GM23338 (cell line): ENCODE results near the gene CNPY1. TPM values are rescaled to one million over a fixed set of nuclear protein-coding genes. Genes with fewer than 3 reads are reported as not detected.

Experiments
- ATAC-seq: fragments of 200-7000 bp; cut with Tn5 transposase; 3 replicates; pipeline ENCODE4 v1.9.1; 2020
- DNase-seq: peaks from one replicate; pipeline ENCODE4 v3.0.0-alpha.2; 2015; ENCODE audit warnings: low spot score
- H2AFZ ChIP-seq: fragments of 200-600 bp; sonication (generic); 2 replicates; pipeline ENCODE4 v1.8.0; 2016; ENCODE audit warnings: antibody characterized with exemption, mild to moderate bottlenecking, moderate library complexity
- H3F3A ChIP-seq: fragments of 200-600 bp; sonication (generic); replicated peaks from 2 replicates; pipeline ENCODE4 v1.8.0; 2017; ENCODE audit warnings: antibody characterized with exemption, mixed run types, low read depth
- H3K27ac ChIP-seq: fragments of 200-600 bp; sonication (generic); 2 replicates; pipeline ENCODE4 v1.6.1; 2016; ENCODE audit warnings: low read depth
- H3K27me3 ChIP-seq: fragments of 200-600 bp; sonication (generic); 2 replicates; pipeline ENCODE4 v1.8.0; 2016; ENCODE audit warnings: mild to moderate bottlenecking, mixed run types, moderate library complexity; ENCODE audit not compliant: insufficient read depth
- H3K36me3 ChIP-seq: fragments of 200-600 bp; sonication (generic); 2 replicates; pipeline ENCODE4 v1.8.0; 2016; ENCODE audit warnings: mild to moderate bottlenecking; ENCODE audit not compliant: insufficient read depth
- H3K4me1 ChIP-seq: fragments of 200-600 bp; sonication (generic); 2 replicates; pipeline ENCODE4 v1.8.0; 2016; ENCODE audit warnings: mild to moderate bottlenecking, moderate library complexity; ENCODE audit not compliant: insufficient read depth
- H3K4me2 ChIP-seq: fragments of 200-600 bp; sonication (generic); 2 replicates; pipeline ENCODE4 v1.7.1; 2017; ENCODE audit warnings: mixed run types
- H3K4me3 ChIP-seq: fragments of 200-600 bp; sonication (generic); 2 replicates; pipeline ENCODE4 v1.6.1; 2016; ENCODE audit warnings: mixed run types
- H3K79me2 ChIP-seq: fragments of 200-600 bp; sonication (generic); replicated peaks from 2 replicates; pipeline ENCODE4 v1.8.0; 2017; ENCODE audit warnings: mild to moderate bottlenecking; ENCODE audit not compliant: insufficient read depth
- H3K9me2 ChIP-seq: fragments of 200-600 bp; sonication (generic); 2 replicates; pipeline ENCODE4 v1.8.0; 2017; ENCODE audit not compliant: insufficient read depth
- H4K20me1 ChIP-seq: fragments of 200-600 bp; sonication (generic); replicated peaks from 2 replicates; pipeline ENCODE4 v1.8.0; 2017; ENCODE audit warnings: mild to moderate bottlenecking; ENCODE audit not compliant: insufficient read depth
- H3K27ac Mint-ChIP-seq: 2 replicates; pipeline ENCODE4 v1.8.0; 2020; ENCODE audit warnings: inconsistent platforms, mild to moderate bottlenecking, moderate library complexity, mixed read lengths
- H3K27me3 Mint-ChIP-seq: 3 replicates; pipeline ENCODE4 v1.8.0; 2022; ENCODE audit warnings: low read depth, mild to moderate bottlenecking, moderate library complexity, mixed read lengths, inconsistent platforms; ENCODE audit not compliant: insufficient read depth, poor library complexity
- H3K36me3 Mint-ChIP-seq: 3 replicates; pipeline ENCODE4 v1.8.0; 2021; ENCODE audit warnings: low read depth, mild to moderate bottlenecking, inconsistent platforms, moderate library complexity, mixed read lengths
- H3K4me1 Mint-ChIP-seq: 3 replicates; pipeline ENCODE4 v1.8.0; 2020; ENCODE audit warnings: mild to moderate bottlenecking, inconsistent platforms, mixed read lengths
- H3K4me3 Mint-ChIP-seq: 3 replicates; pipeline ENCODE4 v1.8.0; 2021; ENCODE audit warnings: moderate library complexity, mild to moderate bottlenecking, inconsistent platforms, mixed read lengths
- H3K9me3 Mint-ChIP-seq: 3 replicates; pipeline ENCODE4 v1.8.0; 2020; ENCODE audit warnings: moderate library complexity, mild to moderate bottlenecking, inconsistent platforms, mixed read lengths
- CTCF ChIP-seq, 2 experiments: fragments of 200-600 bp in 1 of 2; sonication (generic) in 1 of 2; conservative IDR thresholded peaks; 2 replicates each; pipeline versions ENCODE4 v1.5.1 to v1.6.1; 2016 to 2017; ENCODE audit warnings: antibody characterized with exemption in 2 of 2, low read depth in 2 of 2, mild to moderate bottlenecking in 2 of 2, moderate library complexity in 1 of 2
- EZH2phosphoT487 ChIP-seq: fragments of 200-600 bp; sonication (generic); IDR thresholded peaks from one replicate; pipeline ENCODE4 v1.8.1; 2018; ENCODE audit warnings: antibody characterized with exemption; ENCODE audit not compliant: unreplicated experiment
- NANOG ChIP-seq: IDR thresholded peaks from 2 replicates; pipeline ENCODE4 v1.6.1; 2016; ENCODE audit warnings: antibody characterized with exemption, borderline replicate concordance
- POLR2AphosphoS5 ChIP-seq: IDR thresholded peaks from 2 replicates; pipeline ENCODE4 v1.6.1; 2016; ENCODE audit warnings: antibody characterized with exemption, low read depth
- polyA plus RNA-seq: library from polyadenylated mRNA; unstranded; fragments of >200 nt; fragmentation: Nextera tagmentation; extraction: Ambion mirVana; gene quantifications from 2 replicates; pipeline ENCODE4 v1.2.1, GENCODE V29; 2016
- total RNA-seq: library from RNA; depleted of rRNA; stranded (reverse); fragments of >200 nt; shearing (Covaris generic); gene quantifications from 2 replicates; pipeline ENCODE4 v1.2.3, GENCODE V29; 2014
- TF ChIP-seq, protein P1 (sequence below): fragments of 250-450 bp; sonication (Bioruptor Pico); IDR thresholded peaks from 2 replicates; pipeline ENCODE4 v1.5.0; 2020; ENCODE audit warnings: mild to moderate bottlenecking, moderate library complexity

The CNPY1 gene
- total and polyA plus RNA-seq, 2 experiments from 2014 or later = not detected

- TF ChIP-seq, protein P1, sequence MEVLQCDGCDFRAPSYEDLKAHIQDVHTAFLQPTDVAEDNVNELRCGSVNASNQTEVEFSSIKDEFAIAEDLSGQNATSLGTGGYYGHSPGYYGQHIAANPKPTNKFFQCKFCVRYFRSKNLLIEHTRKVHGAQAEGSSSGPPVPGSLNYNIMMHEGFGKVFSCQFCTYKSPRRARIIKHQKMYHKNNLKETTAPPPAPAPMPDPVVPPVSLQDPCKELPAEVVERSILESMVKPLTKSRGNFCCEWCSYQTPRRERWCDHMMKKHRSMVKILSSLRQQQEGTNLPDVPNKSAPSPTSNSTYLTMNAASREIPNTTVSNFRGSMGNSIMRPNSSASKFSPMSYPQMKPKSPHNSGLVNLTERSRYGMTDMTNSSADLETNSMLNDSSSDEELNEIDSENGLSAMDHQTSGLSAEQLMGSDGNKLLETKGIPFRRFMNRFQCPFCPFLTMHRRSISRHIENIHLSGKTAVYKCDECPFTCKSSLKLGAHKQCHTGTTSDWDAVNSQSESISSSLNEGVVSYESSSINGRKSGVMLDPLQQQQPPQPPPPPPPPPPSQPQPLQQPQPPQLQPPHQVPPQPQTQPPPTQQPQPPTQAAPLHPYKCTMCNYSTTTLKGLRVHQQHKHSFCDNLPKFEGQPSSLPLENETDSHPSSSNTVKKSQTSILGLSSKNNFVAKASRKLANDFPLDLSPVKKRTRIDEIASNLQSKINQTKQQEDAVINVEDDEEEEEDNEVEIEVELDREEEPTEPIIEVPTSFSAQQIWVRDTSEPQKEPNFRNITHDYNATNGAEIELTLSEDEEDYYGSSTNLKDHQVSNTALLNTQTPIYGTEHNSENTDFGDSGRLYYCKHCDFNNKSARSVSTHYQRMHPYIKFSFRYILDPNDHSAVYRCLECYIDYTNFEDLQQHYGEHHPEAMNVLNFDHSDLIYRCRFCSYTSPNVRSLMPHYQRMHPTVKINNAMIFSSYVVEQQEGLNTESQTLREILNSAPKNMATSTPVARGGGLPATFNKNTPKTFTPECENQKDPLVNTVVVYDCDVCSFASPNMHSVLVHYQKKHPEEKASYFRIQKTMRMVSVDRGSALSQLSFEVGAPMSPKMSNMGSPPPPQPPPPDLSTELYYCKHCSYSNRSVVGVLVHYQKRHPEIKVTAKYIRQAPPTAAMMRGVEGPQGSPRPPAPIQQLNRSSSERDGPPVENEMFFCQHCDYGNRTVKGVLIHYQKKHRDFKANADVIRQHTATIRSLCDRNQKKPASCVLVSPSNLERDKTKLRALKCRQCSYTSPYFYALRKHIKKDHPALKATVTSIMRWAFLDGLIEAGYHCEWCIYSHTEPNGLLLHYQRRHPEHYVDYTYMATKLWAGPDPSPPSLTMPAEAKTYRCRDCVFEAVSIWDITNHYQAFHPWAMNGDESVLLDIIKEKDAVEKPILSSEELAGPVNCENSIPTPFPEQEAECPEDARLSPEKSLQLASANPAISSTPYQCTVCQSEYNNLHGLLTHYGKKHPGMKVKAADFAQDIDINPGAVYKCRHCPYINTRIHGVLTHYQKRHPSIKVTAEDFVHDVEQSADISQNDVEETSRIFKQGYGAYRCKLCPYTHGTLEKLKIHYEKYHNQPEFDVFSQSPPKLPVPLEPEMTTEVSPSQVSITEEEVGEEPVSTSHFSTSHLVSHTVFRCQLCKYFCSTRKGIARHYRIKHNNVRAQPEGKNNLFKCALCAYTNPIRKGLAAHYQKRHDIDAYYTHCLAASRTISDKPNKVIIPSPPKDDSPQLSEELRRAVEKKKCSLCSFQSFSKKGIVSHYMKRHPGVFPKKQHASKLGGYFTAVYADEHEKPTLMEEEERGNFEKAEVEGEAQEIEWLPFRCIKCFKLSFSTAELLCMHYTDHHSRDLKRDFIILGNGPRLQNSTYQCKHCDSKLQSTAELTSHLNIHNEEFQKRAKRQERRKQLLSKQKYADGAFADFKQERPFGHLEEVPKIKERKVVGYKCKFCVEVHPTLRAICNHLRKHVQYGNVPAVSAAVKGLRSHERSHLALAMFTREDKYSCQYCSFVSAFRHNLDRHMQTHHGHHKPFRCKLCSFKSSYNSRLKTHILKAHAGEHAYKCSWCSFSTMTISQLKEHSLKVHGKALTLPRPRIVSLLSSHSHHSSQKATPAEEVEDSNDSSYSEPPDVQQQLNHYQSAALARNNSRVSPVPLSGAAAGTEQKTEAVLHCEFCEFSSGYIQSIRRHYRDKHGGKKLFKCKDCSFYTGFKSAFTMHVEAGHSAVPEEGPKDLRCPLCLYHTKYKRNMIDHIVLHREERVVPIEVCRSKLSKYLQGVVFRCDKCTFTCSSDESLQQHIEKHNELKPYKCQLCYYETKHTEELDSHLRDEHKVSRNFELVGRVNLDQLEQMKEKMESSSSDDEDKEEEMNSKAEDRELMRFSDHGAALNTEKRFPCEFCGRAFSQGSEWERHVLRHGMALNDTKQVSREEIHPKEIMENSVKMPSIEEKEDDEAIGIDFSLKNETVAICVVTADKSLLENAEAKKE (CRISPR knock-in tag) = no peak
Measured at GRCh38 chr7:155517452-155517851, 28.9 kb downstream of the CNPY1 start (continued).

- H3K9me2 ChIP-seq = no peaks in the 10 kb centered on the region
- H3K9me3 Mint-ChIP-seq = no peaks in the 10 kb centered on the region
- DNase-seq (no peak), ATAC-seq (no peak)
- H3K4me1 Mint-ChIP-seq = peaks cover 7% of the 10 kb centered on the region
- H3K36me3 ChIP-seq = no peaks in the 10 kb centered on the region
- H4K20me1 ChIP-seq = peaks cover 13% of the 10 kb centered on the region; the same call in 1 of the 2 replicates
- no peak overlapping the region for H3K27ac ChIP-seq
- no peaks in the 10 kb centered on the region for H3K36me3 Mint-ChIP-seq
- no peak overlapping the region for H3K4me2 ChIP-seq
- peaks cover 71% of the 10 kb centered on the region for H3K27me3 ChIP-seq
- no peak overlapping the region for H3K27ac Mint-ChIP-seq
- no peaks in the 10 kb centered on the region for H3F3A ChIP-seq
- no peak overlapping the region for H3K4me3 ChIP-seq
- no peaks in the 10 kb centered on the region for H3K79me2 ChIP-seq
- no peak overlapping the region for H3K4me3 Mint-ChIP-seq
- H2AFZ ChIP-seq = no peak overlapping the region
- peaks cover 8% of the 10 kb centered on the region for H3K4me1 ChIP-seq
- peaks cover 70% of the 10 kb centered on the region for H3K27me3 Mint-ChIP-seq
- TF ChIP-seq POLR2AphosphoS5 = no peak
- TF ChIP-seq, protein P1 (CRISPR knock-in tag) = no peak
- TF ChIP-seq CTCF (conservative IDR thresholded peaks at IDR 0.05; ENCODE audit: low read depth in 2 of 2) = no peak
- no peak for TF ChIP-seq EZH2phosphoT487
- no peak for TF ChIP-seq NANOG
Measured at GRCh38 chr7:155516466-155516865, 29.9 kb downstream of the CNPY1 start.
